ENCODE measurements around the gene BICD2.
A peak's percentile ranks its signal among the peaks of the same experiment; 100 is the strongest.

Gene BICD2

GRCh38 chr9:92716557-92716956 lies 48.1 kb downstream of the BICD2 start:
- TF ChIP-seq CTCF (IDR thresholded peaks at IDR 0.05; ENCODE audit: borderline replicate concordance, control extremely low read depth, extremely low read depth, insufficient read depth, missing control alignments) = peak; percentile 94
- in situ Hi-C loops (cut with MboI; ENCODE audit: low sequenced_read_pairs, unreplicated experiment) = loop anchor here (10.0 kb wide), 1 partner anchor 68 kb away; no protein-coding TSS in a partner anchor
- peak; percentile 87 for DNase-seq (ENCODE audit: low spot score)

GRCh38 chr9:92715488-92716231 lies 49.0 kb downstream of the BICD2 start:
- in situ Hi-C loops (cut with MboI; ENCODE audit: low sequenced_read_pairs, unreplicated experiment) = loop anchor here (10.0 kb wide), 1 partner anchor 69 kb away; no protein-coding TSS in a partner anchor
- peak; percentile 23 for DNase-seq (ENCODE audit: low spot score)
- no peak for TF ChIP-seq CTCF (IDR thresholded peaks at IDR 0.05; ENCODE audit: borderline replicate concordance, control extremely low read depth, extremely low read depth, insufficient read depth, missing control alignments)

- in situ Hi-C loops (cut with MboI; ENCODE audit: low sequenced_read_pairs, unreplicated experiment) = loop anchor here (10.0 kb wide), 1 partner anchor 70 kb away; no protein-coding TSS in a partner anchor
- TF ChIP-seq CTCF (IDR thresholded peaks at IDR 0.05; ENCODE audit: borderline replicate concordance, control extremely low read depth, extremely low read depth, insufficient read depth, missing control alignments) = no peak
- no peak for DNase-seq (ENCODE audit: low spot score)
These were observed 49.7 kb downstream of the BICD2 start for GRCh38 chr9:92714787-92715487.

GRCh38 chr9:92714016-92714415 lies 50.6 kb downstream of the BICD2 start:
- in situ Hi-C loops (cut with MboI; ENCODE audit: low sequenced_read_pairs, unreplicated experiment) = loop anchor here (10.0 kb wide), 1 partner anchor 71 kb away; no protein-coding TSS in a partner anchor
- TF ChIP-seq CTCF (IDR thresholded peaks at IDR 0.05; ENCODE audit: borderline replicate concordance, control extremely low read depth, extremely low read depth, insufficient read depth, missing control alignments) = no peak
- DNase-seq (ENCODE audit: low spot score) = no peak

GRCh38 chr9:92713528-92713927 lies 51.1 kb downstream of the BICD2 start:
- no peak for TF ChIP-seq CTCF (IDR thresholded peaks at IDR 0.05; ENCODE audit: borderline replicate concordance, control extremely low read depth, extremely low read depth, insufficient read depth, missing control alignments)
- no peak for DNase-seq (ENCODE audit: low spot score)
- in situ Hi-C loops (cut with MboI; ENCODE audit: low sequenced_read_pairs, unreplicated experiment) = loop anchor here (10.0 kb wide), 1 partner anchor 71 kb away; no protein-coding TSS in a partner anchor

GRCh38 chr9:92712767-92713166 lies 51.9 kb downstream of the BICD2 start:
- DNase-seq (ENCODE audit: low spot score) = no peak
- no peak for TF ChIP-seq CTCF (IDR thresholded peaks at IDR 0.05; ENCODE audit: borderline replicate concordance, control extremely low read depth, extremely low read depth, insufficient read depth, missing control alignments)
- in situ Hi-C loops (cut with MboI; ENCODE audit: low sequenced_read_pairs, unreplicated experiment) = loop anchor here (10.0 kb wide), 1 partner anchor 72 kb away; no protein-coding TSS in a partner anchor

All from GM13976 (cell line).